Muscle of arm (tissue), 12 donors: ENCODE data around the gene UNC79. TPM values are rescaled to one million over a fixed set of nuclear protein-coding genes. Genes with fewer than 3 reads are reported as not detected.
"Not testable (repeated sequence)": the region's sequence is repeated elsewhere in the genome, so short reads cannot be mapped to it uniquely, and the experiment has no call there.

Experiments
- DNase-seq: peaks from one replicate; pipeline ENCODE4 v3.0.0-alpha.2; 2013
- polyA plus RNA-seq, 12 donors: library from polyadenylated mRNA; unstranded; fragments of 120-200 nt; gene quantifications; one replicate each; pipeline ENCODE4 v1.2.1, GENCODE V29; 2013; ENCODE audit not compliant: insufficient read length in 12 of 12

Gene UNC79
- polyA plus RNA-seq, 12 donors = 0.22 to 0.78 (median 0.53) TPM; not detected in 2

- no peak for DNase-seq
Measured at GRCh38 chr14:93493054-93493453, 62.3 kb downstream of the UNC79 start.

GRCh38 chr14:93493622-93494021 is 62.9 kb downstream of the UNC79 start:
- DNase-seq = not testable (repeated sequence)

- no peak for DNase-seq
Measured at GRCh38 chr14:93496856-93497741, 66.4 kb downstream of the UNC79 start.

GRCh38 chr14:93510056-93510455 is 79.3 kb downstream of the UNC79 start:
- no peak for DNase-seq

- DNase-seq = no peak
Measured at GRCh38 chr14:93511001-93511400, 80.3 kb downstream of the UNC79 start.

- DNase-seq = no peak
Measured at GRCh38 chr14:93520053-93520607, 89.4 kb downstream of the UNC79 start.

GRCh38 chr14:93522221-93522620 is 91.5 kb downstream of the UNC79 start:
- no peak for DNase-seq

GRCh38 chr14:93525216-93525615 is 94.5 kb downstream of the UNC79 start:
- not testable (repeated sequence) for DNase-seq

GRCh38 chr14:93525696-93526451 is 95.1 kb downstream of the UNC79 start:
- DNase-seq = peak; percentile 45

- DNase-seq = no peak
Measured at GRCh38 chr14:93527203-93527607, 96.5 kb downstream of the UNC79 start.

GRCh38 chr14:93528884-93529558 is 98.3 kb downstream of the UNC79 start:
- no peak for DNase-seq

GRCh38 chr14:93531644-93532043 is 100.9 kb downstream of the UNC79 start:
- DNase-seq = no peak

GRCh38 chr14:93532541-93532940 is 101.8 kb downstream of the UNC79 start:
- no peak for DNase-seq

GRCh38 chr14:93533437-93533836 is 102.7 kb downstream of the UNC79 start:
- DNase-seq = no peak

- DNase-seq = no peak
Measured at GRCh38 chr14:93533842-93534241, 103.1 kb downstream of the UNC79 start.

GRCh38 chr14:93535537-93535936 is 104.8 kb downstream of the UNC79 start:
- no peak for DNase-seq

GRCh38 chr14:93536945-93537344 is 106.2 kb downstream of the UNC79 start:
- no peak for DNase-seq

- no peak for DNase-seq
Measured at GRCh38 chr14:93537951-93538350, 107.2 kb downstream of the UNC79 start.

GRCh38 chr14:93538413-93538812 is 107.7 kb downstream of the UNC79 start:
- no peak for DNase-seq

GRCh38 chr14:93540235-93540634 is 109.5 kb downstream of the UNC79 start:
- no peak for DNase-seq

GRCh38 chr14:93543766-93544165 is 113.0 kb downstream of the UNC79 start:
- no peak for DNase-seq

- no peak for DNase-seq
Measured at GRCh38 chr14:93544212-93544611, 113.5 kb downstream of the UNC79 start.
